DMS153 (cell line): ENCODE data around the gene KIF26B.

Source experiments
- DNase-seq: peaks from one replicate; lab custom pipeline; 2025; lab: John Stamatoyannopoulos, UW

KIF26B gene

DNA sequence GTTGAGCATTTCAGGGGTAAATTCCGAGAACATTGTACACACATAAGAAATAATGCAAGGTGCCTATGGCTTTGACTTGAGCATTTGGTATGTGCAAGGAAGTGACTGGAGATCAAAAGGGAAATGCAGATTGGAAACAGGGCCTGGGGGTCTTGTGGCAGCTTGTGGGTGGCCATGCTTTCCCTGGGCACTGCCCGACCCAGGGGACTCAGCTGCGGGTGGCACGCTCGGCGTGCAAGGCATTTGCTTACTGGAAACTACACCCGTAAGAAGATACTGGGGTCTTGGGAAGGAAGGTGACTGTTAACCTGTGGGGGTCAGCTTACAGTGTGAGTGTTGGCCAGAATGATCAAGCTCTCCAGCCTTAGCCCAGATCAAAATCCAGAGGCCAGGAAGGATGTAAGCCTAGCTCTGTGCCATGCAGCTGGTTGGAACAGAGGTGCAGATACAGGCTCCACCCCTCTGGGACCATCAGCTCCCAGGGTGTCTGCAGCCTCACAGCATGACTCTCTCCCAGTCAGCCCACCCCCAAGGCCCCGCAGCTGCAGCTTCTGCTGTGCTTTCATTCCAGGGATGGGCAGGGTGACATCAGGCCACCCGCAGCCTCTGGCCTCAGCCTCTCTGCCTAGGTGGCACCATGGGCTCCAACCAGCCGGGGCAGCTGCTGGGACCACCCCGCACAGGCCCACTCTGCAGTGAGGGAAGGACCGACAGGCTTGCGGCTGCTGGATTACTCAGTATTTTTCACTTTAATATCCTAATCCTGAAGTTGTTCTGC lies 55.1 kb downstream of the KIF26B start:
- no peak for DNase-seq

DNA sequence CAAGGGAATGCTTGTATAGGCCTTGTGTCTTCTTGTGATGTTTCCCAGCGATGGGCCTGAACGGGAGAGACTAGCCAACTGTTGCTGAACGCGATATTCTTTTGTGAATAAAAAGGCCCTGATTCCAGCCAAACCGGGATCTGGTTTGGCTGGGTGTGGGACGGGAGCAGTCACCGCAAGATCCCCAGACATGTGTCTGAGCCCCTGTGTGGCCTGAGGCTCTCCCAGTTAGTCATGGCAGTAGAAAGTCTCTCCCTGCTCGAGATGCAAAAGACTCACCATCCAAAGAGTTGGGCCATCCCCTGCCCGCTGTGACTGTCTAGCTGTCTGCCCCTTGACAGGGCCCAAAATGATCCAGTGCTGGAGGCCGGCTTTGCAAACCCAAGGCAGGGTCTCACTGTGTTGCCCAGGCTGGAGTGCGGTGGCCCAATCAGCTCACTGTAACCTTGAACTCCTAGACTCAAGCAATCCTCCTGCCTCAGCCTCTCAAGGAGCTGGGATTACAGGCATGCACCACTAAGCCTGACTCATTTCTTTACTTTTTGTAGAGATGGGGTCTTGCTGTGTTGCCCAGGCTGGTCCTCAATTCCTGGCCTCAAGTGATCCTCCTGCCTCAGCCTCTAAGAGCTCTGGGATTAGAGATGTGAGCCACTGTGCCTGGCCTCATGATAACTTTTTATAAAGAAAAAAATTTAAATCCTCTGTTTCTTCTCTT lies 56.4 kb downstream of the KIF26B start:
- no peak for DNase-seq

DNA sequence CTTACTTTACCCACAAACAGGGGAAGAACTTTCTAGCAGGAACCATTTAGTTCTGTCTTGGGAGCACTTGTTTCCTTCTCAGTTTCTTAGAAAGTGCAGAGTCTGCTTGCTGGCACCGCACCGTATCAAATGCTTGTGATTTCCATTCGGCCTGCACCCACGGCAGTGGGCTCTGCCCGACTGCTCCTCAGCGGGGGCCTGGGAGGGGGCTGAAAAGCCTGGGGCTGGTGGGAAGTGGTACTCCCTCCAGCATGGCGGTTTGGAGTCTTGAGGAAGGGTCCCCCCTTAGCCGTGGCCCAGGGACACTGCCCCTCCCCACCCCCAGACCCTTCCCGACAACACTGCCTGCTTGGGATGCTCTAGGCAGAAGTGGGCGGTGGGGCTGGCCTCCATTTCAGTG lies 57.0 kb downstream of the KIF26B start:
- DNase-seq: no peak

GRCh38 chr1:245212221-245212710 lies 57.5 kb downstream of the KIF26B start:
- DNase-seq: no peak

- DNase-seq: no peak
Observed at GRCh38 chr1:245213066-245213831, 58.5 kb downstream of the KIF26B start.

DNA sequence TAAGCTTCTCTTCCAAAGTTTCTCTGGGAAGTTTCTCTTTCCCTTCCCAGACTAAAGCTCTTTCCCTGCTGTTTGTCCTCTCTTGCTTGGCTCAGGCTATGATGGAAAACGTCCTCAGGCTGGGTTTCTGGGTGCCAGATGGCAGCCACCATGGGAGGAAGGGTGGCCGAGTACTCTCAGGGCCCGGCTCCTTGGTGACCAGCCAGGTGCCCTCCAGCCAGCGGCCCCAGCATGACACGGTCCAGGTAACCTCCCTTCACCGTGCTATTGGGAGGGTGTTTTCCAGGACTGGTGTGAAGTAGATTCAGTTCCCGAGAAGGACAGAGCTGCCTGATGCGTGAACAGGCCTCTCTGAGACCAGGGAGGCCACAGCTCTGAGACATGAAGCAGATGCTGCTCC lies 60.3 kb downstream of the KIF26B start:
- DNase-seq: no peak

GRCh38 chr1:245216366-245217115 lies 61.8 kb downstream of the KIF26B start:
- DNase-seq: no peak

- DNase-seq: no peak
Observed at GRCh38 chr1:245217853-245218608, 63.2 kb downstream of the KIF26B start.

DNA sequence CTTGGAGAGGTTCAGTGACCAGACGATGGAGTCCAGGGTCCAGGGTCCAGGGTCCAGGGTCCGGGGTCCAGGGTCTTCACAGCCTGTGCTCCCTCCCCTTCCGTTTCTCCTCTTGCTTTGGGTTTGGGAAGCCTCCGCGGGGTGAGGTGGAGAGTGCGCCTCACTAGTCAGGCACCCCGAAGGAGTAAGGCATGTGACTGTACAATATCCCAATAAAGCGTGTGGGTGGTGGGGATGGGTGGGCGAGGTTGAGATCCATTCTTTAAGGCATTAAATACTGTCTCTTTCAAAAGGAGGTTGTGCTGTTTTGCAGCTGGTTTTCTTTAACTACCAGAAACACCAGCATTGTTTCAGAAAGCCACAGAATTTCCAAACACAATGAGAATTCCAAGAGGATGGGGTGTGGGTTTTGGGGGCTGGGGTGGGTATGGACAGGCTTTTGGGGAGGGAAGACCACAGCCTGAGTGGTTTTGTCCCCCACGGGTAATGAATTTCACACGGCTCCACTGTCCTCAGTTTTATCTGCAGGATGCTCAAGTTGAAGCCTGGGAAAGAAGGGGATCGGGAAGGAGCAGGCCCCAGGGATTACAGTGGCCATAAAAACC lies 65.7 kb downstream of the KIF26B start:
- no peak for DNase-seq

GRCh38 chr1:245221805-245222204 lies 67.0 kb downstream of the KIF26B start:
- no peak for DNase-seq

- DNase-seq: no peak
Observed at GRCh38 chr1:245222931-245223595, 68.3 kb downstream of the KIF26B start.

GRCh38 chr1:245225322-245226202 lies 70.8 kb downstream of the KIF26B start:
- no peak for DNase-seq

DNA sequence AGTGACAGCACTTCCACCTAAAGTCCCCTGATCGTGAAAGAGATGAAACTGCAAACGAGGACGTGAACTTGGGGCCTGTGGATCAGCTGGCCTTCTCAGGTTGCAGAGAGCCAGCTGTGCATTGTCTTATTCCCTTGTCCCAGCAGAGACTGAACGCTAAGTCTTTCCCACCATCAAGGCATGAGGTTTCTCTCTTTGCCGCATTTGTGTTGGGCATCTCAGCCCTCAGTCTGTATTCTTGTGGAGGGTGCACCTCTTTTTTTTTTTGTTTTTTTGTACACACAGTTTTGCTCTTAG lies 71.4 kb downstream of the KIF26B start:
- no peak for DNase-seq

GRCh38 chr1:245229051-245229450 lies 74.3 kb downstream of the KIF26B start:
- no peak for DNase-seq

DNA sequence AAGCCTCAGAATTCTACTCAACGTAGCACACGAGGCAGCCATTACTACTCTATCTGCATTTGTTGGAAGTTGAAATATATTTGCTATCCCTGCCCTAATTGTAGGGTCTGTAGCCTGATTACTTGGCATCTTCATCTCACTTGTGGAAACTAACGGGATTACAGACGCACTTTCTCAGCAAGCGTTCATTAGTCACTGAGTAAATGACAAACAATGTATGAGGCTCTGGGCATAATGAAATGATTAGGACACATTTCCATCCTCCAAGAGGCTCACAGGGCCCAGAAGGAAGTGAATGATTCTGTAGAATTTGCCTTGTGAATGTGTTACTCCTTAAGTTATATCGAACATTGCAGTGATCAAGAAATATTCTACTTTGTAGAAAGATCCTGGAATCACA lies 78.1 kb downstream of the KIF26B start:
- DNase-seq: no peak

- peak; percentile 89 for DNase-seq
Observed at GRCh38 chr1:245234217-245235081, 79.7 kb downstream of the KIF26B start.

GRCh38 chr1:245235156-245235555 lies 80.4 kb downstream of the KIF26B start:
- no peak for DNase-seq

DNA sequence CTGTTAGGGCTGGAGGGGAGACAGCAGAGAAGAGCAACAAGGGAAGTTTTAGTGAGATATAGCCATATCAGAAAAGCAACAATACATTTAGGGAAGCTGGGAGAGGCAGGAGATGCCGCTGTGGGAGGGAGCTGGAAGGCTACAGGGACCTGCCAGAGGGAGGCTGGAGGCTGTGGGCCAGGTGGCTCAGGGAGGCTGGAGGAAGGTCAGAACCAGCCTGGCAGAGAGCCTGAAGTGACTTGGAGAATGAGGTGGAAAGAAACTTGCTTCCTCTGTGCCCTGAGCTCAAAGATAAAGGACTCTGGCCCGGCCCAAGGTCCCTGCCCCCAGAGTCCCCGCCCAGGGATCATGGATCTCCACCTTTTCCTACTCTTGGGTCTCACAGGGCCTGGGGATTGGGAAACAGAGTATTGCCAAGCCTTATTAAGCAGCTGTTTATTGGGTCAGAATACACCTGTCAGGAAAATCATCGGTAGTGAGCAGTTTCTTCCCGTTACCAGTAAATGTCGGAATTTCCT lies 85.9 kb downstream of the KIF26B start:
- no peak for DNase-seq
